HG03039 (cell line): Measurements from ENCODE around the gene DOCK7.
"Not testable (repeated sequence)": the region's sequence is repeated elsewhere in the genome, so short reads cannot be mapped to it uniquely, and the experiment has no call there.

Experiments
- ATAC-seq: cut with Tn5 transposase; IDR thresholded peaks from one replicate; pipeline ENCODE4 v1.9.1; 2021; ENCODE audit warnings: mild to moderate bottlenecking, moderate library complexity; ENCODE audit not compliant: unreplicated experiment

DOCK7 gene

GRCh38 chr1:62687903-62688686, at the start of gene DOCK7:
Gene DOCK7 (minus strand): TSS chr1:62688386. CDS start chr1:62688264, 122 bp downstream.
- peak; percentile 75 for ATAC-seq

- no peak for ATAC-seq
Measured at GRCh38 chr1:62735491-62736171, 47.4 kb upstream of the DOCK7 start.

GRCh38 chr1:62732331-62732730, 44.1 kb upstream of the DOCK7 start:
- no peak for ATAC-seq

GRCh38 chr1:62728963-62729362, 40.8 kb upstream of the DOCK7 start:
- ATAC-seq = no peak

GRCh38 chr1:62727656-62728407, 39.6 kb upstream of the DOCK7 start:
- no peak for ATAC-seq

- ATAC-seq = no peak
Measured at GRCh38 chr1:62726011-62726442, 37.8 kb upstream of the DOCK7 start.

GRCh38 chr1:62725255-62725654, 37.1 kb upstream of the DOCK7 start:
- ATAC-seq = no peak

GRCh38 chr1:62724430-62724829, 36.2 kb upstream of the DOCK7 start:
- no peak for ATAC-seq

- ATAC-seq = no peak
Measured at GRCh38 chr1:62723883-62724282, 35.7 kb upstream of the DOCK7 start.

- ATAC-seq = no peak
Measured at GRCh38 chr1:62722796-62723195, 34.6 kb upstream of the DOCK7 start.

GRCh38 chr1:62720946-62721554, 32.9 kb upstream of the DOCK7 start:
- no peak for ATAC-seq

- ATAC-seq = not testable (repeated sequence)
Measured at GRCh38 chr1:62718400-62718799, 30.2 kb upstream of the DOCK7 start.

GRCh38 chr1:62717483-62717882, 29.3 kb upstream of the DOCK7 start:
- no peak for ATAC-seq

GRCh38 chr1:62716397-62716796, 28.2 kb upstream of the DOCK7 start:
- ATAC-seq = no peak

- ATAC-seq = no peak
Measured at GRCh38 chr1:62712336-62713243, 24.4 kb upstream of the DOCK7 start.

GRCh38 chr1:62707744-62708120, 19.5 kb upstream of the DOCK7 start:
- ATAC-seq = no peak

- ATAC-seq = no peak
Measured at GRCh38 chr1:62706985-62707743, 19.0 kb upstream of the DOCK7 start.

GRCh38 chr1:62698161-62698560, 10.0 kb upstream of the DOCK7 start:
- ATAC-seq = not testable (repeated sequence)

GRCh38 chr1:62694479-62694878, 6.3 kb upstream of the DOCK7 start:
- ATAC-seq = not testable (repeated sequence)
